Tibial nerve (tissue), 4 donors: ENCODE measurements around the gene TMEFF2. TPM values are rescaled to one million over a fixed set of nuclear protein-coding genes. Genes with fewer than 3 reads are reported as not detected.

Experiments
- DNase-seq, 2 donors: peaks; one replicate each; pipeline ENCODE4 v3.0.0-alpha.2; 2019; ENCODE audit warnings: low spot score in 2 of 2
- H3K27ac ChIP-seq, 4 donors: fragments of 200-600 bp; sonication (generic) in 3 of 4; one replicate each; pipeline ENCODE4 v1.5.1; 2017 to 2019; ENCODE audit warnings: mild to moderate bottlenecking in 1 of 4
- H3K27me3 ChIP-seq, 2 donors: fragments of 200-600 bp; sonication (generic) in 1 of 2; one replicate each; pipeline versions ENCODE4 v1.5.1 to v1.6.0; 2017 to 2019
- H3K36me3 ChIP-seq, 3 donors: fragments of 200-600 bp; sonication (generic); one replicate each; pipeline ENCODE4 v1.5.1; 2018 to 2019
- H3K4me1 ChIP-seq, 4 donors: fragments of 200-600 bp; sonication (generic) in 3 of 4; one replicate each; pipeline ENCODE4 v1.5.1; 2017 to 2019
- H3K4me3 ChIP-seq, 4 donors: fragments of 200-600 bp; sonication (generic) in 3 of 4; one replicate each; pipeline ENCODE4 v1.5.1; 2017 to 2019; ENCODE audit warnings: mild to moderate bottlenecking in 1 of 4, moderate library complexity in 1 of 4
- H3K9me3 ChIP-seq, 4 donors: fragments of 200-600 bp; sonication (generic) in 3 of 4; one replicate each; pipeline ENCODE4 v1.5.1; 2017 to 2019
- EP300 ChIP-seq, 2 donors: sonication (generic); formaldehyde crosslinking; IDR thresholded peaks; one replicate each; pipeline ENCODE4 v1.6.1; 2017; ENCODE audit warnings: antibody characterized with exemption in 2 of 2, mild to moderate bottlenecking in 1 of 2
- POLR2A ChIP-seq, 2 donors: fragments of 450-650 bp; IDR thresholded peaks; one replicate each; pipeline ENCODE4 v1.6.1; 2017; ENCODE audit warnings: antibody characterized with exemption in 2 of 2, mild to moderate bottlenecking in 2 of 2, moderate library complexity in 2 of 2
- WGBS, 2 donors: methylation state at CpG; one replicate each; pipeline ENCODE4 v1.1.5; 2018; 5-methylcytosine and 5-hydroxymethylcytosine counted together
- total RNA-seq, 4 donors: library from RNA; depleted of rRNA; stranded (reverse); fragments of >200 nt; gene quantifications; one replicate each; pipeline ENCODE4 v1.1.0, GENCODE V29; 2016
- TF ChIP-seq, protein P1 (sequence below), 5 experiments: fragments of 200-600 bp in 3 of 5; fragments of 450-650 bp in 2 of 5; sonication (generic) in 3 of 5; IDR thresholded peaks; one replicate each; pipeline ENCODE4 v1.5.1; 2016 to 2019; ENCODE audit warnings: antibody characterized with exemption in 5 of 5, mild to moderate bottlenecking in 3 of 5, moderate library complexity in 2 of 5

The TMEFF2 gene
- total RNA-seq, 4 donors from 2014 or later: not detected

DNA sequence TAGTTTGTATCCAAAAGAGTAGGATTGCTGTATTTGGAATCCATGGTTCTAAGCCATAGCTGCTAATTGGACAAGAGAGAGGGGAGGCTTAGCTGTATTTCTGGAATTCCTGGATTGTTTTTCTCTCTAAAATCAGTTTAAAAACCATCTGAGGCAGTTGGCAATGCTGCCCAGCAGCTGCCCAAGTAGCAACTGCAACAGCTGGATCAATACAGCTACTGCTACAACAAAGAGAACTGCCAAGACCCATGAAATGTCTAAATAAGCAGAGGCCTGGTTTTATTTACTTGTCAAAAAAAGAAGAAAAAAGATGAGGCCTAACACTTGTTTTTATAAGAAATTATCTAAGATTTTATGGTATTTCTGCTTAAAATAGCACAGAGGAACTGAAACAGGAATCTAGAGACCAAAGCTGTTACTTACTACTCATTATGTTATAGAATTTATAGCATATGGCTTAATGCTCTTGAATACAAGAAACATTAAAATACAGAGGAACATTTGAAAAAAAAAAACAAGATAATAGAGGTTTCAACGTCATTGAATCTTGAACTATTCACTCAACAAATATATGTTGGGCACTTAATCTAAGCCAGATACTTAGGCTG, 39.1 kb downstream of the TMEFF2 start:
- TF ChIP-seq EP300 (IDR thresholded peaks at IDR 0.05) (no peak), POLR2A (IDR thresholded peaks at IDR 0.05) (no peak)
- TF ChIP-seq, protein P1, sequence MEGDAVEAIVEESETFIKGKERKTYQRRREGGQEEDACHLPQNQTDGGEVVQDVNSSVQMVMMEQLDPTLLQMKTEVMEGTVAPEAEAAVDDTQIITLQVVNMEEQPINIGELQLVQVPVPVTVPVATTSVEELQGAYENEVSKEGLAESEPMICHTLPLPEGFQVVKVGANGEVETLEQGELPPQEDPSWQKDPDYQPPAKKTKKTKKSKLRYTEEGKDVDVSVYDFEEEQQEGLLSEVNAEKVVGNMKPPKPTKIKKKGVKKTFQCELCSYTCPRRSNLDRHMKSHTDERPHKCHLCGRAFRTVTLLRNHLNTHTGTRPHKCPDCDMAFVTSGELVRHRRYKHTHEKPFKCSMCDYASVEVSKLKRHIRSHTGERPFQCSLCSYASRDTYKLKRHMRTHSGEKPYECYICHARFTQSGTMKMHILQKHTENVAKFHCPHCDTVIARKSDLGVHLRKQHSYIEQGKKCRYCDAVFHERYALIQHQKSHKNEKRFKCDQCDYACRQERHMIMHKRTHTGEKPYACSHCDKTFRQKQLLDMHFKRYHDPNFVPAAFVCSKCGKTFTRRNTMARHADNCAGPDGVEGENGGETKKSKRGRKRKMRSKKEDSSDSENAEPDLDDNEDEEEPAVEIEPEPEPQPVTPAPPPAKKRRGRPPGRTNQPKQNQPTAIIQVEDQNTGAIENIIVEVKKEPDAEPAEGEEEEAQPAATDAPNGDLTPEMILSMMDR (IDR thresholded peaks at IDR 0.05): no peak
- no peaks in the 10 kb centered on the region for H3K27me3 ChIP-seq
- no peak overlapping the region for H3K4me3 ChIP-seq
- H3K27ac ChIP-seq: no peak overlapping the region
- no peaks in the 10 kb centered on the region for H3K4me1 ChIP-seq
- 42 to 50% methylated on average over 1 of the region's 1 CpG for WGBS, 2 donors
- H3K36me3 ChIP-seq: no peaks in the 10 kb centered on the region
- DNase-seq: no peak
- no peaks in the 10 kb centered on the region for H3K9me3 ChIP-seq

DNA sequence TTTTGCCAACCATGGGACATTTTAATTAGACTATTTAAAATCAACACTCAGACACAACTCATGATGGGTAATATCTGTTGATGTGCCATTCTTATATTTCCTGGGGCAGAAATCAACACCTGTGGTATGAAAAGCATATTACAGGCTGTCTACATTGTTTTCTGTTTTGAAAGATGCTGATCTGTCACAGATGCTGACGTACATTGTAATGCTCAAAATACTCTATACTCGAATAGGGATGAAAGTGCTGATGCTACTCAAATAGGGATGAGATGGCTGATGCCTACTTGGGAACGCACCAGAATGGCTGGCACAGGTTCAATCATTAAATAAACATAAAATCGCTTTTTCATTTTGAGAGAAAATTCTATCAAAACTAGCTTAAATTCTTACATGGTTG, 41.2 kb downstream of the TMEFF2 start:
- H3K4me1 ChIP-seq: peaks cover 0 to 19% (median 7%) of the 10 kb centered on the region in 4 donors
- no peaks in the 10 kb centered on the region for H3K36me3 ChIP-seq
- WGBS, 2 donors: 80 to 87% methylated on average over 4 of the region's 4 CpGs
- no peaks in the 10 kb centered on the region for H3K27me3 ChIP-seq
- no peak overlapping the region for H3K4me3 ChIP-seq
- H3K9me3 ChIP-seq: no peaks in the 10 kb centered on the region
- TF ChIP-seq EP300 (IDR thresholded peaks at IDR 0.05): no peak
- TF ChIP-seq, protein P1 (IDR thresholded peaks at IDR 0.05): no peak
- TF ChIP-seq POLR2A (IDR thresholded peaks at IDR 0.05): no peak
- DNase-seq: no peak
- no peak overlapping the region for H3K27ac ChIP-seq

GRCh38 chr2:192151853-192152252, 42.9 kb downstream of the TMEFF2 start:
- H3K27ac ChIP-seq: no peak overlapping the region
- H3K4me1 ChIP-seq: peaks cover 0 to 22% (median 10%) of the 10 kb centered on the region in 4 donors
- TF ChIP-seq EP300 (IDR thresholded peaks at IDR 0.05): no peak
- TF ChIP-seq, protein P1 (IDR thresholded peaks at IDR 0.05): no peak
- TF ChIP-seq POLR2A (IDR thresholded peaks at IDR 0.05): no peak
- DNase-seq: no peak
- WGBS, 2 donors: 27 to 40% methylated on average over 1 of the region's 1 CpG
- no peaks in the 10 kb centered on the region for H3K27me3 ChIP-seq
- H3K36me3 ChIP-seq: no peaks in the 10 kb centered on the region
- no peak overlapping the region for H3K4me3 ChIP-seq
- no peaks in the 10 kb centered on the region for H3K9me3 ChIP-seq

GRCh38 chr2:192150166-192150565, 44.6 kb downstream of the TMEFF2 start:
- no peak for TF ChIP-seq POLR2A (IDR thresholded peaks at IDR 0.05)
- TF ChIP-seq, protein P1 (IDR thresholded peaks at IDR 0.05): no peak
- no peak for TF ChIP-seq EP300 (IDR thresholded peaks at IDR 0.05)
- no peak for DNase-seq
- no peaks in the 10 kb centered on the region for H3K9me3 ChIP-seq
- WGBS, 2 donors: 59 to 61% methylated on average over 3 of the region's 3 CpGs
- no peaks in the 10 kb centered on the region for H3K27me3 ChIP-seq
- no peak overlapping the region for H3K27ac ChIP-seq
- H3K36me3 ChIP-seq: no peaks in the 10 kb centered on the region
- peaks cover 0 to 34% (median 13%) of the 10 kb centered on the region in 4 donors for H3K4me1 ChIP-seq
- no peak overlapping the region for H3K4me3 ChIP-seq

DNA sequence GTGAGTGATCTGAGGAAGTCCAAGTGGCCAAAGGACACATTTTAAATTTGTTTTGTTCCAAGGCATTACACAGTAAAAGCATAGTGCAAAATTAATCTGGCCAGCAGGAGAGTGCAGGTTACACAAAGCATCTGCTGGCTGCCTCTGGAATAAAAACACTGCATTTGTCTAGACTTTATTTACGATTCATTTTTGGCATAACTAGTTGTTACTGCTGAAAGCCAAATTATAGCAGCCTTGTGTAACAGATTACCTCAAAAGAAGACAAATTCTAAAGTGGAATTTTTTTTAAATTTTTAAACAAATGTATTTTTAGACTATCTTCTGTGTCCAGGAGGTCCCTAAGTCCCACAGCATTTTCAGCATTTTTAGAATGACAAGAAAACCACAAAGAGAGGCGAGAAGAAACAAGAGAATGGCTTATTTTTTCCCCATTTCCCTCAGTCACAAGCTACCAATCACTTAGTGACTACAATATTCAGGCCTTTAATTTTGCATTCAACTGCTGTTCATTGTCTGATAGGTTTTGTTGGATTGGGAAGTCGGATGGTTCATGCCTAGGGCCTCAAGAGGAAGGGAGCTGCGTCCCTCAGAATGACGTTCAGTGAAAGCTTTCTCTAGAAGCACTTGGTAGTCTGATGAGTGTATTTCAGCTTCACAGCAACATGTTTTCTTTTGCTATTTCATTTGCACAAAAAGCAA, 46.0 kb downstream of the TMEFF2 start:
- Histone ChIP-seq H3K9me3 (no peaks in the 10 kb centered on the region), H3K27ac (peak overlapping the region in 2 of 4 donors; percentile 60 to 71), H3K27me3 (no peaks in the 10 kb centered on the region), H3K36me3 (no peaks in the 10 kb centered on the region), H3K4me3 (no peak overlapping the region), H3K4me1 (peaks cover 0 to 34% (median 13%) of the 10 kb centered on the region in 4 donors)
- no peak for DNase-seq
- 20 to 25% methylated on average over 5 of the region's 5 CpGs for WGBS, 2 donors
- TF ChIP-seq, protein P1 (IDR thresholded peaks at IDR 0.05): peak in 1 of 5 experiments; percentile 21
- TF ChIP-seq POLR2A (IDR thresholded peaks at IDR 0.05): no peak
